HUDEP-2 (cell line): Measurements from ENCODE around the gene HIVEP1.
A peak's percentile ranks its signal among the peaks of the same experiment; 100 is the strongest.
"Not testable (repeated sequence)": the region's sequence is repeated elsewhere in the genome, so short reads cannot be mapped to it uniquely, and the experiment has no call there.

Experiments used
- DNase-seq, 76 experiments: peaks; one replicate each; lab custom pipeline; 2025; ENCODE audit not compliant: unreplicated experiment in 76 of 76; lab: John Stamatoyannopoulos, UW

HIVEP1 gene

GRCh38 chr6:12148317-12148801 is 136.2 kb downstream of the HIVEP1 start:
- DNase-seq, result no peak

GRCh38 chr6:12148841-12149240 is 136.7 kb downstream of the HIVEP1 start:
- DNase-seq, result no peak

GRCh38 chr6:12149944-12150510 is 137.9 kb downstream of the HIVEP1 start:
- DNase-seq, result no peak

GRCh38 chr6:12150812-12151432 is 138.8 kb downstream of the HIVEP1 start:
- DNase-seq, result peak in 3 of 76 experiments; percentile 3 to 11 (median 4)

- no peak for DNase-seq
These were observed 139.3 kb downstream of the HIVEP1 start for GRCh38 chr6:12151433-12151820.

GRCh38 chr6:12152023-12152970 is 140.2 kb downstream of the HIVEP1 start:
- DNase-seq, result no peak

GRCh38 chr6:12155769-12156168 is 143.7 kb downstream of the HIVEP1 start:
- not testable (repeated sequence) for DNase-seq

GRCh38 chr6:12158686-12159415 is 146.7 kb downstream of the HIVEP1 start:
- DNase-seq, result no peak

GRCh38 chr6:12160326-12160725 is 148.2 kb downstream of the HIVEP1 start:
- no peak for DNase-seq

GRCh38 chr6:12162213-12162612 is 150.1 kb downstream of the HIVEP1 start:
- no peak for DNase-seq

- DNase-seq, result no peak
These were observed 151.0 kb downstream of the HIVEP1 start for GRCh38 chr6:12163149-12163548.

GRCh38 chr6:12163744-12164507 is 151.8 kb downstream of the HIVEP1 start:
- no peak for DNase-seq

GRCh38 chr6:12164508-12164770 is 152.3 kb downstream of the HIVEP1 start:
- no peak for DNase-seq

- DNase-seq, result no peak
These were observed 153.2 kb downstream of the HIVEP1 start for GRCh38 chr6:12165297-12165696.

- DNase-seq, result no peak
These were observed 153.7 kb downstream of the HIVEP1 start for GRCh38 chr6:12165722-12166280.

- no peak for DNase-seq
These were observed 157.3 kb downstream of the HIVEP1 start for GRCh38 chr6:12169377-12169776.

- DNase-seq, result no peak
These were observed 158.4 kb downstream of the HIVEP1 start for GRCh38 chr6:12170351-12171092.

GRCh38 chr6:12171717-12172116 is 159.6 kb downstream of the HIVEP1 start:
- no peak for DNase-seq

GRCh38 chr6:12172572-12172971 is 160.5 kb downstream of the HIVEP1 start:
- no peak for DNase-seq
